HCEC 1CT (cell line): ENCODE measurements around the gene OR2AT4.
"Not testable (repeated sequence)": the region's sequence is repeated elsewhere in the genome, so short reads cannot be mapped to it uniquely, and the experiment has no call there.

Experiments
- DNase-seq: peaks from one replicate; pipeline ENCODE4 v3.0.0-alpha.2; 2017

Gene OR2AT4

GRCh38 chr11:75096456-75097172, at the start of gene OR2AT4:
Gene OR2AT4, minus strand, starts transcription at chr11:75096876.
- DNase-seq = no peak

GRCh38 chr11:75145972-75146519, 49.4 kb upstream of the OR2AT4 start:
- no peak for DNase-seq

- DNase-seq = no peak
Measured at GRCh38 chr11:75145196-75145971, 48.7 kb upstream of the OR2AT4 start.

- DNase-seq = no peak
Measured at GRCh38 chr11:75144716-75145014, 48.0 kb upstream of the OR2AT4 start.

GRCh38 chr11:75143420-75143731, 46.7 kb upstream of the OR2AT4 start:
- DNase-seq = no peak

GRCh38 chr11:75142714-75143419, 46.2 kb upstream of the OR2AT4 start:
- DNase-seq = peak; percentile 96

- no peak for DNase-seq
Measured at GRCh38 chr11:75141166-75141565, 44.5 kb upstream of the OR2AT4 start.

- DNase-seq = peak; percentile 11
Measured at GRCh38 chr11:75140269-75141138, 43.8 kb upstream of the OR2AT4 start.

- no peak for DNase-seq
Measured at GRCh38 chr11:75135651-75136050, 39.0 kb upstream of the OR2AT4 start.

GRCh38 chr11:75135021-75135650, 38.5 kb upstream of the OR2AT4 start:
- no peak for DNase-seq

- no peak for DNase-seq
Measured at GRCh38 chr11:75133976-75134375, 37.3 kb upstream of the OR2AT4 start.

GRCh38 chr11:75132080-75132479, 35.4 kb upstream of the OR2AT4 start:
- peak; percentile 7 for DNase-seq

- no peak for DNase-seq
Measured at GRCh38 chr11:75126564-75126963, 29.9 kb upstream of the OR2AT4 start.

GRCh38 chr11:75118577-75118976, 21.9 kb upstream of the OR2AT4 start:
- DNase-seq = no peak

GRCh38 chr11:75114465-75114864, 17.8 kb upstream of the OR2AT4 start:
- no peak for DNase-seq

GRCh38 chr11:75113030-75113429, 16.4 kb upstream of the OR2AT4 start:
- DNase-seq = no peak

- DNase-seq = no peak
Measured at GRCh38 chr11:75112200-75112599, 15.5 kb upstream of the OR2AT4 start.

GRCh38 chr11:75107187-75107586, 10.5 kb upstream of the OR2AT4 start:
- peak; percentile 45 for DNase-seq

GRCh38 chr11:75105967-75106681, 9.4 kb upstream of the OR2AT4 start:
- not testable (repeated sequence) for DNase-seq

GRCh38 chr11:75105462-75105925, 8.8 kb upstream of the OR2AT4 start:
- DNase-seq = no peak

GRCh38 chr11:75103380-75104026, 6.8 kb upstream of the OR2AT4 start:
- DNase-seq = peak; percentile 87
